ENCODE results near the gene TRPV4. TPM values are rescaled to one million over a fixed set of nuclear protein-coding genes. Genes with fewer than 3 reads are reported as not detected.
A peak's percentile ranks its signal among the peaks of the same experiment; 100 is the strongest.

The TRPV4 gene
- total RNA-seq, 2 experiments from 2014 or later: not detected

GRCh38 chr12:109828754-109829511 is 4.3 kb downstream of the TRPV4 start:
- H3K4me1 Mint-ChIP-seq (ENCODE audit: low read depth): peaks cover 4% of the 10 kb centered on the region
- CTCF ChIA-PET: interaction anchor here (2.1 kb wide), 1 partner anchor 16 kb away, joined by 7 read pairs; no protein-coding TSS in a partner anchor
- H3K27me3 ChIP-seq (ENCODE audit: control insufficient read depth in 1 of 2, insufficient read depth in 2 of 2, low read length in 2 of 2): peaks cover 12 to 21% of the 10 kb centered on the region in 2 experiments
- peaks cover 26% of the 10 kb centered on the region for H3K27me3 Mint-ChIP-seq
- H3K4me3 ChIP-seq (ENCODE audit: low read length): no peak overlapping the region
- DNase-seq (no peak), ATAC-seq (ENCODE audit: poor library complexity) (no peak)
- intact Hi-C loops (cut with DNase I, micrococcal nuclease): no loop called here
- H3K4me3 Mint-ChIP-seq: no peak overlapping the region
- no peaks in the 10 kb centered on the region for H3K9me3 ChIP-seq (ENCODE audit: control insufficient read depth in 1 of 2, insufficient read depth in 1 of 2, low read length in 2 of 2)
- POLR2A ChIA-PET: no interaction called here
- H3K9me3 Mint-ChIP-seq: no peaks in the 10 kb centered on the region
- peaks cover 4% of the 10 kb centered on the region for H3K4me1 ChIP-seq (ENCODE audit: insufficient read depth, low read length)
- no peak overlapping the region for H3K27ac Mint-ChIP-seq
- no peak overlapping the region for H3K27ac ChIP-seq (ENCODE audit: low read depth in 1 of 2, low read length in 2 of 2)
- no peaks in the 10 kb centered on the region for H3K36me3 Mint-ChIP-seq (ENCODE audit: low read depth)
- no peak for TF ChIP-seq CTCF (IDR thresholded peaks at IDR 0.05)
- no peaks in the 10 kb centered on the region for H3K36me3 ChIP-seq (ENCODE audit: insufficient read depth, low read length)

GRCh38 chr12:109827566-109828550 is 5.3 kb downstream of the TRPV4 start:
- peak in 3 of 14 experiments; percentile 32 to 80 (median 70) for DNase-seq
- ChIA-PET POLR2A (no interaction called here), CTCF (interaction anchor here (1.0 to 2.1 kb wide), 2 partner anchors 17 to 18 kb away, joined by 4 to 7 read pairs; no protein-coding TSS in a partner anchor)
- Histone ChIP-seq H3K4me3 (ENCODE audit: low read length) (no peak overlapping the region), H3K27me3 (ENCODE audit: control insufficient read depth in 1 of 2, insufficient read depth in 2 of 2, low read length in 2 of 2) (peaks cover 10 to 12% of the 10 kb centered on the region in 2 experiments), H3K36me3 (ENCODE audit: insufficient read depth, low read length) (no peaks in the 10 kb centered on the region), H3K4me1 (ENCODE audit: insufficient read depth, low read length) (peaks cover 1% of the 10 kb centered on the region), H3K9me3 (ENCODE audit: control insufficient read depth in 1 of 2, insufficient read depth in 1 of 2, low read length in 2 of 2) (no peaks in the 10 kb centered on the region), H3K27ac (ENCODE audit: low read depth in 1 of 2, low read length in 2 of 2) (no peak overlapping the region)
- Mint-ChIP-seq H3K4me3 (no peak overlapping the region), H3K27ac (no peak overlapping the region), H3K27me3 (peaks cover 21% of the 10 kb centered on the region), H3K9me3 (no peaks in the 10 kb centered on the region), H3K4me1 (ENCODE audit: low read depth) (no peaks in the 10 kb centered on the region), H3K36me3 (ENCODE audit: low read depth) (no peaks in the 10 kb centered on the region)
- no peak for TF ChIP-seq CTCF (IDR thresholded peaks at IDR 0.05)
- no peak for ATAC-seq (ENCODE audit: poor library complexity)
- intact Hi-C loops (cut with DNase I, micrococcal nuclease): no loop called here

- Mint-ChIP-seq H3K27me3 (peaks cover 20% of the 10 kb centered on the region), H3K36me3 (ENCODE audit: low read depth) (no peaks in the 10 kb centered on the region), H3K4me3 (no peak overlapping the region), H3K4me1 (ENCODE audit: low read depth) (no peaks in the 10 kb centered on the region), H3K9me3 (no peaks in the 10 kb centered on the region), H3K27ac (no peak overlapping the region)
- intact Hi-C loops (cut with DNase I, micrococcal nuclease): no loop called here
- H3K4me3 ChIP-seq (ENCODE audit: low read length): no peak overlapping the region
- ATAC-seq (ENCODE audit: poor library complexity) (no peak), DNase-seq (no peak)
- no peaks in the 10 kb centered on the region for H3K9me3 ChIP-seq (ENCODE audit: control insufficient read depth in 1 of 2, insufficient read depth in 1 of 2, low read length in 2 of 2)
- H3K27ac ChIP-seq (ENCODE audit: low read depth in 1 of 2, low read length in 2 of 2): no peak overlapping the region
- ChIA-PET POLR2A (no interaction called here), CTCF (interaction anchor here (1.0 kb wide), 1 partner anchor 18 kb away, joined by 4 read pairs; no protein-coding TSS in a partner anchor)
- no peaks in the 10 kb centered on the region for H3K36me3 ChIP-seq (ENCODE audit: insufficient read depth, low read length)
- no peak for TF ChIP-seq CTCF (IDR thresholded peaks at IDR 0.05)
- no peaks in the 10 kb centered on the region for H3K4me1 ChIP-seq (ENCODE audit: insufficient read depth, low read length)
- H3K27me3 ChIP-seq (ENCODE audit: control insufficient read depth in 1 of 2, insufficient read depth in 2 of 2, low read length in 2 of 2): peaks cover 5 to 6% of the 10 kb centered on the region in 2 experiments
Observed at GRCh38 chr12:109827080-109827479, 6.1 kb downstream of the TRPV4 start.

Data from CD4-positive, alpha-beta T cell (primary cell).